T-helper 1 cell treated with Interleukin-12 subunit alpha and Interleukin-12 subunit beta and Interleukin-4 antibody, amounts not matched to agents 30 μg/mL and 1 μg/mL, for 36 hours (primary cell): Measurements from ENCODE around the gene DLG2.

Source experiments
- H3K27ac Mint-ChIP-seq: one replicate; pipeline ENCODE4 v1.8.0; 2021; ENCODE audit warnings: mild to moderate bottlenecking, mixed read lengths
- H3K27me3 Mint-ChIP-seq: one replicate; pipeline ENCODE4 v1.8.0; 2021; ENCODE audit warnings: low read depth, mixed read lengths
- H3K36me3 Mint-ChIP-seq: one replicate; pipeline ENCODE4 v1.8.0; 2021; ENCODE audit warnings: low read depth, mixed read lengths
- H3K4me1 Mint-ChIP-seq: one replicate; pipeline ENCODE4 v1.8.0; 2021; ENCODE audit warnings: low read depth, mixed read lengths
- H3K4me3 Mint-ChIP-seq: one replicate; pipeline ENCODE4 v1.8.0; 2021; ENCODE audit warnings: mild to moderate bottlenecking, moderate library complexity, mixed read lengths
- H3K9me3 Mint-ChIP-seq: one replicate; pipeline ENCODE4 v1.8.0; 2021; ENCODE audit warnings: mixed read lengths

DLG2 gene

DNA sequence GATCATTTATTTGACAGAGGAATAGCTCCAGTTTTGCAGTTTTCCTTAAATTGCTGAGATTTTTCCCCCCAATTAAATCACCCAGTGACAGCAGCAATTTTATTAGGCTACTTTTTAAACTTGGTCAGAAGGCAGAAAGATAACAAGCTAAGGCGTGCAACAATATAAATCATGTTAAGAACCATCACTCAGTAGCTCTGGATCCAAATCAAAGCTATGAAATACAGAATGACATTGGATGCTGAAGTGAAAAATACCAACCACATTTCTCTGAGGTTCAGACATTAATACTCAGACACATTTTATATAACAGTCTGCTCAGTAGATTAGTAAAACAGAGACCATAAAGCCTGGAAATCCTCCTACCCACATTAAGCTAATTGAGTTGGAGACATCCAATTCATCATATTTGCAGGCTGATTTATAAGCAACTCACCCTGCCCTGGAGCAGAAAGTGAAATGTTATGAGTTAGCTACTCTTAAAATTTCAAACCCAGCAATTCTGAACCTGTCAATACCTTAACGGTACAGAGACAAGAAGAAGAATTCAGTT is 1108.4 kb downstream of the DLG2 start:
- Mint-ChIP-seq H3K27me3 (no peaks in the 10 kb centered on the region), H3K36me3 (no peaks in the 10 kb centered on the region), H3K4me1 (no peaks in the 10 kb centered on the region), H3K27ac (no peak overlapping the region), H3K4me3 (no peak overlapping the region), H3K9me3 (no peaks in the 10 kb centered on the region)

DNA sequence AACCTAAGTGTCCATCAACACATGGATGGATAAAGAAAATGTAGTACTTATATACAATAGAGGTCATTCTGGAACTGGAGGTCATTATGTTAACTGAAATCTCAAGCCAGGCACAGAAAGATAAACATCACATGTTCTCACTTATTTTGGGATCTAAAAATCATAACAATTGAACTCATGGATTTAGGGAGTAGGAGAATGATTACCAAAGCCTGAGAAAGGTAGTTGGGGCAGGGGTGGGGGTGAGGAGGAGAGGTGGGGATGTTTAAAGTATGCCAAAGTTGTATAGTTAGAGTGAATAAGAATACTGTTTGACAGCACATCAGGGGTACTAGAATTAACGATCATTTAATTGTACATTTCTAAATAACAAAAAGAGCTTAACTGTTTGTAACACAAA is 1112.7 kb downstream of the DLG2 start:
- no peaks in the 10 kb centered on the region for H3K36me3 Mint-ChIP-seq
- H3K4me3 Mint-ChIP-seq = no peak overlapping the region
- H3K4me1 Mint-ChIP-seq = no peaks in the 10 kb centered on the region
- H3K27ac Mint-ChIP-seq = no peak overlapping the region
- H3K9me3 Mint-ChIP-seq = no peaks in the 10 kb centered on the region
- H3K27me3 Mint-ChIP-seq = no peaks in the 10 kb centered on the region

DNA sequence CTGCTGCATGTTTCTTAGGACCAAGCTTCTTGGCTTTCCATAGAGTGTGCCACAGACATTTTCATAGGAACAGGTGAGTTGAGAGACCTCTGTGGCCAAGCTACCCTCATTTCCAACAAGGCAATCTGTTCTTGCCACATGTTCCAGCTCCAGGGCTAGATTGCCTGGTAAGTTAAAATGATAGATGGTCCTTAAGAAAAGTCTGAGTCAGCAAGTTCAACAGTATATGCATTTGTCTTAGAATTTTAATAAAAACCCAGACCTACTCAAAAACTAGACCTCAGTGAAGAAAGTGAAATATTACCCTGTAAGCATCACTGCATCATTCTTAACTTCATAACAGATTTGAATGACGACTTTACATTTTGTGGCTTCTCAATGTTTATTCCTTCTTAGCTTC is 1123.6 kb downstream of the DLG2 start:
- H3K27me3 Mint-ChIP-seq = no peaks in the 10 kb centered on the region
- no peaks in the 10 kb centered on the region for H3K4me1 Mint-ChIP-seq
- peaks cover 3% of the 10 kb centered on the region for H3K9me3 Mint-ChIP-seq
- no peak overlapping the region for H3K4me3 Mint-ChIP-seq
- no peaks in the 10 kb centered on the region for H3K36me3 Mint-ChIP-seq
- H3K27ac Mint-ChIP-seq = no peak overlapping the region

DNA sequence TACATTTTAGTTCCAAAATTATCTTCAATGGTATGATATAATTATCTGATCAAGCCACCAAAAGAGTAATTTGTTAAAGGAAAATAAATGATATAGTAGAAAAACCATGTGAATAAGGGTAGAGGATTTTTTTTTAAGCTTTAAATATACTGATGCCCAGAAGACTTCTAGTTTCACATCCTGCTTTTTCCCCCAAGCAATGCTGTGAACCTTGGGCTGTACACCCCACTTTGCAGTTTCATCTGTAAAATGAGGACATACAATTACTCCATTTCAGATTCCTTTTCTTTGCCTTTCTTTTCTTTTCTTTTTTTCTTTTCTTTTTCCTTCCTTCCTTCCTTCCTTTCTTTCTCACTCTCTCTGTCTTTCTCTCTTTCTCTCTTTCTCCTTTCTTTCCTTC is 1125.4 kb downstream of the DLG2 start:
- H3K4me1 Mint-ChIP-seq = no peaks in the 10 kb centered on the region
- H3K27me3 Mint-ChIP-seq = no peaks in the 10 kb centered on the region
- no peak overlapping the region for H3K4me3 Mint-ChIP-seq
- H3K9me3 Mint-ChIP-seq = peaks cover 3% of the 10 kb centered on the region
- H3K27ac Mint-ChIP-seq = no peak overlapping the region
- no peaks in the 10 kb centered on the region for H3K36me3 Mint-ChIP-seq

DNA sequence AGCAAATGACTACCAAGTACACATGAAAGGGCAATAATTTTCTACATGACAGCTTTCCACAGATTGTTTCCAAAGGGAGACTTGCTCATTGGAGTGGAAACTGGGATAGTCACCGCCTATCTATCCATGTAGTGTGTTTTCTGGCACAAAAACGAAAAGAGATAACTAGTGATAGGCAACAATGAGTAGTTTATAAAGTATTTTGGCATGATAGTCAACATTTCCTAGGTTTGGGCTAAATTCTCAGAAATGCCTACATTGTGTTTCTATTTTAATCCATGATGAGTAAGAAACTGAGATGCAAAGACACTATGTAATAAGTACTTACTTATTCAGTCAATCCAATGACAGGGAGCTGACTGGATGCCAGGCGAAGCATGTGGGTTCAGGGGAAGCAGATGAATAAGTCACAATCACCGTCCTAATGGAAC is 1129.1 kb downstream of the DLG2 start:
- Mint-ChIP-seq H3K27me3 (no peaks in the 10 kb centered on the region), H3K4me3 (no peak overlapping the region), H3K9me3 (peaks cover 3% of the 10 kb centered on the region), H3K27ac (no peak overlapping the region), H3K4me1 (no peaks in the 10 kb centered on the region), H3K36me3 (no peaks in the 10 kb centered on the region)

DNA sequence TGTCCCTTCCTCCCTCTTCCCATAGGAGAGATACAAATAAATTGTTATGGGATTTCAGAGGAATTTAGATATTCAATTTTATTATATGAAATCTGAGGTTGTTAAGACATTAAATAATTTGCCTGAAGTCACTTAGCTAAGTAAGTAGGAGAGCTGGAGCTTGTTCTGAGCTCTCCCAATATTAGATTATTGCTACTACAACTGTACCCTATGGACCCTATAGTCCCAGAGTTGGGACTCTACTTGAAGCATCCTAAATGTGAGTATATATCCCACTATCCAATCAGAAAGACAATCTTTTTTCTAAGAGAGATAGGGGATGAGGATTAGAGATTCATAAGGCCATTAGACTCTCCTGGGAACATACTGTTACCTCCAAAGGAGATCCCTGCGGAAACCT is 1130.0 kb downstream of the DLG2 start:
- H3K9me3 Mint-ChIP-seq = no peaks in the 10 kb centered on the region
- no peak overlapping the region for H3K4me3 Mint-ChIP-seq
- no peaks in the 10 kb centered on the region for H3K36me3 Mint-ChIP-seq
- no peaks in the 10 kb centered on the region for H3K4me1 Mint-ChIP-seq
- H3K27ac Mint-ChIP-seq = no peak overlapping the region
- no peaks in the 10 kb centered on the region for H3K27me3 Mint-ChIP-seq

DNA sequence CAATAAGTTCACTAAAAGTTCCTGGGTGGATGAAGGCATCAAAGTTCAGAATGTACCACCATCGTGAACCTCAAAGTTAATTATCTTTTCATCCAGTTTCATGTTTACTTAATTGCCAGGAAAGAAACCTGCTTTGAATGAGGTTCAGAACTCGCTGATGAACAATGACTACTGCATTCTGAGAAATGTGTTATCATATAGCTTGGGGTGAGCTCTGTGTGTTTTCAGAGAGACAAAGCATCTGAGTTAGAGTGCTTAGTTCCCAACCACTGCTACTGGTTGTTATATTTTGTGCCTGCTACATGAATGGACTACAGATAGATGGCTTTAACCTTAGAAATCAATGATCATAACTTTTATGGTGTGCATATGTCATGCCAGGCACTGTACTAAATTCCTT is 1131.0 kb downstream of the DLG2 start:
- H3K9me3 Mint-ChIP-seq = no peaks in the 10 kb centered on the region
- H3K4me3 Mint-ChIP-seq = no peak overlapping the region
- no peaks in the 10 kb centered on the region for H3K27me3 Mint-ChIP-seq
- H3K27ac Mint-ChIP-seq = no peak overlapping the region
- H3K36me3 Mint-ChIP-seq = no peaks in the 10 kb centered on the region
- no peaks in the 10 kb centered on the region for H3K4me1 Mint-ChIP-seq

DNA sequence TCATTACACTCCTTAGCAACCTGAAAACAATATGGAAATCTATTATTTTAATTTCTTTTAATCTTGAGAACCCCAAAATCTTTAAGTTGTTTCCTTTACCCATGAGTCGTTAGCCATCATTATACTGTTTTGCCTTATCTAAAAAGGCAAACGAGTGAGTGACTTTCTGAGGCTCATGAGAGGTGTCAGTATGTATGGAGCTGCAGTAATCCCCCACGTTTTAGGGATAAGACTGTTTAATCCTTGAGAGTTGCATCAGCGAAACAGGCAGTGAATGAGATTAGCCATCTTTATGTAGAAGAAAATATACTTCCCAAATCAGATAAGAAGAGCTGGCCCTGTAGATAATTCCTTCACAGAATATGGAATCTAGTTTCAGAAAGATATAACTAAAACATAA is 1147.0 kb downstream of the DLG2 start:
- Mint-ChIP-seq H3K27ac (no peak overlapping the region), H3K4me3 (no peak overlapping the region), H3K9me3 (peaks cover 4% of the 10 kb centered on the region), H3K4me1 (no peaks in the 10 kb centered on the region), H3K27me3 (no peaks in the 10 kb centered on the region), H3K36me3 (no peaks in the 10 kb centered on the region)

DNA sequence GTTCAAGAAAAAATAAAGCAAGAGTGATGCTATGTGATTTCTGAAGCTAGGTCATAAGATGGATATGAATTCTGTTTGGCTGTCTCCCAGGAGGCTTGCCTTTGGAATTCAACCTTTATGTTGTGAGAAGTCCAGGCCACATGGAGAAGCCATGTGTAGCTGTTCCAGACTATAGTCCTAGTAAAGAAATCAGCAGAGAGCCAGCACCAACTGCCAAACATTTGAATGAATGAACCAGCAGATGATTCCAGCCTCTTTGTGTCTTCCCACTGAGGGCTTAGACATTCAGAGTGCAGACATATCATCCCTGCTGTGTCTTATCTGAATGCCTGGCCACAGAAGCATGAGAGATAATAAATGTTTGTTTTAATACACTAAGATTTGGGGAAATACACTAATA is 1150.6 kb downstream of the DLG2 start:
- Mint-ChIP-seq H3K4me1 (no peaks in the 10 kb centered on the region), H3K4me3 (no peak overlapping the region), H3K27me3 (no peaks in the 10 kb centered on the region), H3K36me3 (no peaks in the 10 kb centered on the region), H3K9me3 (no peaks in the 10 kb centered on the region), H3K27ac (no peak overlapping the region)

DNA sequence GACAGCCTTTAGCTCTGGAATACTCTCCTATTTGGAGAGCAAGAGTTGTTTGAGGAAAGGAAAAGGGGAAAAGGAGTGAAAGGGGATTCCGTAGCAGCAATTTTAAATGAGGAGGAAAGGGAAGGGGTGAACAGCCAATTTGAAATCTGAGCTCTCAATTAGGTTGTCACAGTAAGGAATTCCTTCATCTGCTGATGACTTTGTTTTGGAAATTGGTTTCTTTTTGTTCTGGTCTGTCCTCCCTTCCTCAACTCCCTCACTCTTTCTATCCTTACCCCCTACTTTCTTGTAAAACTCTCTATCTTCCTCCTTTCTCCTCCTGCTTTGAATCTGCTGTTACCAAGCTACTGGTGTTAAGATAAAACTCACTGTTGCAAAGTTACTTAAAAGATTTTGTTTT is 1155.6 kb downstream of the DLG2 start:
- Mint-ChIP-seq H3K9me3 (no peaks in the 10 kb centered on the region), H3K27ac (no peak overlapping the region), H3K4me3 (no peak overlapping the region), H3K36me3 (no peaks in the 10 kb centered on the region), H3K4me1 (no peaks in the 10 kb centered on the region), H3K27me3 (no peaks in the 10 kb centered on the region)

DNA sequence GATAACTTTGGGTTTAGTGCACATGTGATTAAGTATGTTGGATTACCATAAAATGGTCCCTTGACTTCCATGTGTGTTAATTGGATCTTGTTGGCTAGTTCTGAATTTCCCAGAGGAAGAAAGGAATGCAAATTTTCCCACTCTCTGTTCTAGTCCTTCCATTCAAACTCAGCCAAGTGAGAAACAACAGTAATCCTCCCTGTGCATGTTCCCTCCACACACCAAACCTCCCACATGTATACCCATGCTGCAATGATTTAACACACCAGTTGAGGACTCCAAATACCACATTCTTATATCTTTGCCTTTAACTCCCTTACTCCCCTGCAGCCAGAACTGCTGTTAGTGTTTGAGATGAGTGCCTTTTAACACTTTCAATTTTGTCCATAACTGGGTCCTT is 1158.9 kb downstream of the DLG2 start:
- Mint-ChIP-seq H3K27me3 (no peaks in the 10 kb centered on the region), H3K27ac (no peak overlapping the region), H3K4me1 (no peaks in the 10 kb centered on the region), H3K4me3 (no peak overlapping the region), H3K36me3 (no peaks in the 10 kb centered on the region), H3K9me3 (no peaks in the 10 kb centered on the region)

DNA sequence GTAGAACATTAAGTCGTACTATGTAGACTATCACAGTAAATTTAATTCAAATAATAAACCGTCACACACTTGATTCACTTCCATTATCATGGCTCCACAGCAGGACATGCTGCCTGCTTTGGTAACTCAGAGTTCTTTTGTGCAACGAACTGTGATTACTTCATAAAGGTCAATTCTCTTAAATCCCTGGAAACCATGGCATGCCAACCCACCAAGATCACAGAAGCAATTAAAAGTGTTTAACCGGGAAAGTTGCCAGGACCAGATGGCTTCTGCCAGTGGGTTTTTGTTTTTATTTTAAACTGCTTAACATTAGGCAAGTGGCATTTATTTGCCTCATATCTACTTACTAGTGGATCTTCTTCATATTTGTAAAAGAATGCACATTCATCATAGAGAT is 1162.1 kb downstream of the DLG2 start:
- no peak overlapping the region for H3K27ac Mint-ChIP-seq
- H3K4me3 Mint-ChIP-seq = no peak overlapping the region
- H3K9me3 Mint-ChIP-seq = no peaks in the 10 kb centered on the region
- no peaks in the 10 kb centered on the region for H3K4me1 Mint-ChIP-seq
- no peaks in the 10 kb centered on the region for H3K27me3 Mint-ChIP-seq
- H3K36me3 Mint-ChIP-seq = no peaks in the 10 kb centered on the region

DNA sequence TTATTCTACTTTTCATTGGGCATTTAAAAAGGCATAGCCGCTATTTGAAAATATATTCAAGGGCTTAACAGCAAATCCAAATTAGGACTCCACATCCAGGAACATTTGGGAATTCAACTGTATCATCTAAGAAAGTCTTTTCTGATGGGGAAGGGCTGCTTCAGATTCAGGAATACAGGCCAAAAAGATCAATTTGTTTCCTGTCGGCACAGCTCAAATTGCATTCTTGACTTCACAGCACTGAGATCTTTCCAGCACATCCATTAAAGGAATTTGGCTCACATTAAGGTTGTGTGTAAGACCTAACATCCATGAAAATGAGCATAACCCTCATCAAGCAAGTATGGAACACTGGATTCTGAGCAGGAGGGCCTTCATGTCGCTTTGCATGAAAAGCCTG is 1171.5 kb downstream of the DLG2 start:
- H3K27ac Mint-ChIP-seq = no peak overlapping the region
- no peak overlapping the region for H3K4me3 Mint-ChIP-seq
- H3K4me1 Mint-ChIP-seq = no peaks in the 10 kb centered on the region
- H3K36me3 Mint-ChIP-seq = no peaks in the 10 kb centered on the region
- H3K9me3 Mint-ChIP-seq = peaks cover 5% of the 10 kb centered on the region
- H3K27me3 Mint-ChIP-seq = no peaks in the 10 kb centered on the region

DNA sequence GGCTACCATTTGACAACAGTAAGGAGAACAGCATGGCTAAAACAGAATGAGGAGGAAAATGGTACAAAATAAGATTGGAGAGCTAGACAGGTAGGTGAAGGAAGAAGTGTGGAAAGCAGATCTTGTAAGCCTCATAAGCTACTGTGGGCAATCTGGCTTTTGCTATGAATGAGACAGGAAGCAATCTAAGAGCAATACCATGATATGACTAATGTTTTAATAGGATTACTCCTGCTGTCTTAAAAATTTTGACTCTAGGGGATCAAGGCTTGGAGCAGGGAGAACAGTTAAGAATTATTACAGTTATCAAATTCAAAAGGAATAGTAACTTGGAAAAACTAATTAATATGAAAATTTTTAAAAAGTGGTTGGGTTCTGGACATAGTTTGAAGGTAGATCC is 1174.9 kb downstream of the DLG2 start:
- H3K4me1 Mint-ChIP-seq = no peaks in the 10 kb centered on the region
- H3K27me3 Mint-ChIP-seq = no peaks in the 10 kb centered on the region
- no peak overlapping the region for H3K27ac Mint-ChIP-seq

DNA sequence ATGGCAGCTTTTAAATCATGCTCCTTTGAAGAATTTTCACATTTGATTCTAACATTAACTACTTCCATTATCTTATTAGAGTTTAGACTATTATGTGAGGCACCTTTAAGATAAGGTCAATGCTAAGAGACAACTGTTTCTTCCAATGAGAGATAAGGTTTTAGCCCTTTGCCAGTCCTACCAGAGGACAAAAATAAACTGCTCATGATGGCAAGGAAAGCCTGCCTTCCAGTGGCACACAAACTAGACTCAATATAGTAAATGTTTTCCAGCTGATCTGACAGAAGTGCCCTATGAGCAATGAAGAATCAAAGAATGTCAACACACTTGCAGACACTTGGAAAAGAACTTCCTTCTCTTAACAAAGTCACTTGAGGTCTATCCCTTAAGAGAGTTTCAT is 1188.6 kb downstream of the DLG2 start:
- Mint-ChIP-seq H3K27ac (no peak overlapping the region), H3K36me3 (no peaks in the 10 kb centered on the region), H3K4me3 (no peak overlapping the region), H3K27me3 (no peaks in the 10 kb centered on the region), H3K4me1 (no peaks in the 10 kb centered on the region), H3K9me3 (peaks cover 4% of the 10 kb centered on the region)

More for the DNA sequence above, 1174.9 kb downstream of the DLG2 start:
- peaks cover 5% of the 10 kb centered on the region for H3K9me3 Mint-ChIP-seq
- no peaks in the 10 kb centered on the region for H3K36me3 Mint-ChIP-seq
- H3K4me3 Mint-ChIP-seq = no peak overlapping the region
